GM19324 (cell line): ENCODE data around the gene CRTAP.
"Not testable (repeated sequence)": the region's sequence is repeated elsewhere in the genome, so short reads cannot be mapped to it uniquely, and the experiment has no call there.

Source experiments
- ATAC-seq: cut with Tn5 transposase; IDR thresholded peaks from one replicate; pipeline ENCODE4 v1.9.1; 2021; ENCODE audit warnings: mild to moderate bottlenecking, moderate library complexity; ENCODE audit not compliant: unreplicated experiment, low FRiP score

Gene CRTAP

GRCh38 chr3:33113772-33114621, at the start of gene CRTAP:
Gene CRTAP (plus strand): TSS chr3:33114014. CDS start chr3:33114078, 64 bp downstream.
- ATAC-seq: peak; percentile 85

- ATAC-seq: no peak
Measured at GRCh38 chr3:33064929-33065328, 48.9 kb upstream of the CRTAP start.

DNA sequence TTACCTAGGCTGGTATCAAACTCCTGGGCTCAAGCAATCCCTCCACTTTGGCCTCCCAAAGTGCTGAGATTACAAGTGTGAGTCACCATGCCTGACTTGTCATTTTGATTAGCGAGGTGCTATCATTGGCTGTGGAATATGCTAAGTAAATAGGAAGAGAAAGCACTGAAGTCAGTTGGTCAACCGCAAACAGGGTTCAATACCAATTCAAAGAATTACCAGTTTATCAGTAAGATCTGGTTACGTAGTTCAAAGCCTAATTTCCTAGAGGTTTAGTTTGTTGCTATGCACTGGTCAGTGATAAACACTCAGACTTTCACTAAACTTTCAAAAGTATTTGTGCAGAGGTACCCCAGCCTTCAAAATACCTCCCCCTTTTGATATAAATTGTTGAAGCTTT, 46.3 kb upstream of the CRTAP start:
- no peak for ATAC-seq

- not testable (repeated sequence) for ATAC-seq
Measured at GRCh38 chr3:33069862-33070261, 44.0 kb upstream of the CRTAP start.

GRCh38 chr3:33071181-33071580, 42.6 kb upstream of the CRTAP start:
- no peak for ATAC-seq

- ATAC-seq: no peak
Measured at GRCh38 chr3:33071946-33072345, 41.9 kb upstream of the CRTAP start.

- ATAC-seq: peak; percentile 49
Measured at GRCh38 chr3:33074217-33075067, 39.4 kb upstream of the CRTAP start.

GRCh38 chr3:33075995-33076394, 37.8 kb upstream of the CRTAP start:
- ATAC-seq: no peak

- no peak for ATAC-seq
Measured at GRCh38 chr3:33076952-33077351, 36.9 kb upstream of the CRTAP start.

GRCh38 chr3:33077976-33078375, 35.8 kb upstream of the CRTAP start:
- no peak for ATAC-seq

DNA sequence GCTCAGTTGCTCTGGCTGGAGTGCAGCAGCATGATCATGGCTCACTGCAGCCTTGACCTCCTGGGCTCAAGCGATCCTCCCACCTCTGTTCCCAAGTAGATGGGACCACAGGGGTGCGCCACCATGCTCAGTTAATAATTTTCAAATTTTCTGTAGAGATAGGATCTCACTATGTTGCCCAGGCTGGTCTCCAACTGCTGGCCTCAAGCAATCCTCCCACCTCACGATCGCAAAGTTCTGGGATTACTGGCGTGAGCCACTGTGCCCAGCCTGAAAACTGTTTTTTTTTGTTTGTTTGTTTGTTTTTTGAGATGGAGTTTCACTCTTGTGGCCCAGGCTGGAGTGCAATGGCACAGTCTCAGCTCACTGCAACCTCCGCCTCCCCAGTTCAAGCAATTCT, 34.0 kb upstream of the CRTAP start:
- ATAC-seq: not testable (repeated sequence)

GRCh38 chr3:33081812-33082211, 32.0 kb upstream of the CRTAP start:
- ATAC-seq: no peak

- ATAC-seq: no peak
Measured at GRCh38 chr3:33083958-33084357, 29.9 kb upstream of the CRTAP start.

DNA sequence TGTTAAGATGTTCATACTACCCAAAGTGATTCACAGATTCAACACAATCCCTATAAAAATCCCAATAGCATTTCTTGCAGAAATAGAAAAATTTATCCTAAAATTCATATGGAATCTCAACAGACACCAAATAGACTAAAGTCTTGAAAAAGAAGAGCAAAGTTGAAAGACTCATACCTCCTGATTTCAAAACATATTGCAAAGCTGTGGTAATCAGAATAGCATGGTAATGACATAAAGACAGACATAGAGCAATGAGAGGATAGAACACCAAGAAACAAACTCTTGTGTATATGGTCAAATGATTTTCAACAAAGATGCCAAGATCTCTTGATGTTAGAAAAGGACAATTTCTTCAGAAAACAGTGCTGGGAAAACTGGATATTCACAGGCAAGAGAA, 25.1 kb upstream of the CRTAP start:
- ATAC-seq: no peak

DNA sequence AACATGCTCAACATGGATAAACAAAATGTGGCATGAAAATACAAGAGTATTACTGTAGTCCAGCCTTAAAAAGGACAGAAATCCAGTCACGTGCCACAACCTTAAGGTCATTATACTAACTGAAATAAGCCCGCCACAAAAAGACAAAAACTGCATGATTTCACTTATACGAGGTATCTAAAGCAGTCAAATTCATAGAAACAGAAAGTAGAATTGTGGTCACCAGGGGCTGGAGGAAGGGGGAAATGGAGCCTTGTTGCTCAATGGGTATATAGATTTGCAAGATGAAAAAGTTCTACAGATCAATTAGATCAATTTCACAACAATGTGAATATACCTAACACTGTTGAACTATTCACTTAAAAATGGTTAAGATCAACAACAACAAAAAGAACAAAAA, 24.3 kb upstream of the CRTAP start:
- peak; percentile 83 for ATAC-seq

DNA sequence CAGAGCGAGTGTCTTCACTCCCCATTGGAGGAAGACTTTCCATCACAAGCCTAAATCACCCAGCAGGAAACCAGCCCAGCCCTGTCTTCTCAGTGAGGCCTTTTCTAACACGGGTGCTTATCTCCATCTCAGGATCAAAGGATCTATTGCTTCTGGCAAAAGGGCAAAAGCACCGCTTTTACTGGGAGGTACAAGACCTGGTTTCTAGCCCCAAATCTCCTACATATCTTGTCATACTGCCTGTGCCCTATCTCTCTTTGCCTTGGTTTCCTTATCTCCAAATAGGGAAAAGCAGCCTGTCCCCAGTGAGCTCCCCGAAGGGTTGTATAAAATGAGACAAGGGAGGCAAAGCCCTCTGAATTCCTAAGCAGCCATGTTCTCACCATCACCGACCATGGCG, 22.1 kb upstream of the CRTAP start:
- ATAC-seq: no peak

GRCh38 chr3:33092496-33093254, 21.1 kb upstream of the CRTAP start:
- no peak for ATAC-seq

DNA sequence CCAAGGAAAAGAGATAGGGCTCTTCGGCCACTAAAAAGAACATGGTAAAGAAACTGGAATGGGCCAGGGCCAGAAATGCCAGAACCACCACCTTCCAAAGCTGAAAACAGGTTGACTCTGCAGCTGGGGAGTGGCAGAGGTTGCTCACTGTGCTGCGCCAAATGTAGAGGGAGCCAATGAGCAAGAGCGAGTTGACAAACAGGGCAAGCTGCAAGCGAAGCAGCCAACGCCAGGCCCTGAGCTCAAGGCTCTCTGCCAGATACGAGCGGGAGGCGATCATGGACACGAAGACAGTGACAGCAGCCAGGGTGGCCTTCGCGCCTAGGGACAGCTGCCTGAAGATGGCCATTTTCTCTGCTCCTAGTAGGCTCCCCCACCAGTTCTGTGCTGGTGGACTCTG, 20.0 kb upstream of the CRTAP start:
- ATAC-seq: no peak

DNA sequence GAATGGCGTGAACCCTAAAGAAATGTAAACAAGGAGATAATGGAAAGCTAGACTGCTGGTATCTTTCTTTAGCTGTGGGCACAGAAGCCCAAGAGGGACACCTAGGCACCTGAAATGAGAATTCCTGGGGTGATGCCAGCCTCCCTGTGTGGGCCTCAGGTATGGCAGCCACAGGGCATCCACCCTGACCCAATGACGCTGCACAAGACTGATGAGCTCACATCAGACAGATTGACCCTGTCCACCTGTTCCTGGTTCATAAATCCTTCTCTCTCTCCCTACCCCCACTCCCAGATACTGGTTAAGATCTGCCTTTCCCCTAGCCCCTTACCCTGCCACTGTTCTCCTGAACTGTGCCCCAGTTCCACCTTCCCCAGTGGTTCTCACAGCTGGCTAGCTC, 18.4 kb upstream of the CRTAP start:
- ATAC-seq: no peak

GRCh38 chr3:33096093-33096868, 17.5 kb upstream of the CRTAP start:
- ATAC-seq: peak; percentile 55
